Panc1 (cell line): Measurements from ENCODE around the gene KCNMA1.

Source experiments
- SIN3A ChIP-seq: IDR thresholded peaks from 2 replicates; pipeline ENCODE4 v1.6.1; 2012; ENCODE audit warnings: low read depth, mild to moderate bottlenecking, low read length, moderate library complexity, borderline replicate concordance; ENCODE audit not compliant: insufficient read depth
- TF ChIP-seq, protein P1 (sequence below): fragments of 450-650 bp; IDR thresholded peaks from 2 replicates; pipeline ENCODE4 v1.5.1; 2017; ENCODE audit warnings: mild to moderate bottlenecking
- TF ChIP-seq, protein P2 (sequence below), 2 experiments: IDR thresholded peaks; 2 replicates each; pipeline ENCODE4 v1.6.1; 2011 to 2012; ENCODE audit warnings: low read depth in 2 of 2, control low read depth in 1 of 2, low read length in 1 of 2, mild to moderate bottlenecking in 1 of 2, moderate library complexity in 1 of 2; ENCODE audit not compliant: insufficient read depth in 1 of 2

DNA sequence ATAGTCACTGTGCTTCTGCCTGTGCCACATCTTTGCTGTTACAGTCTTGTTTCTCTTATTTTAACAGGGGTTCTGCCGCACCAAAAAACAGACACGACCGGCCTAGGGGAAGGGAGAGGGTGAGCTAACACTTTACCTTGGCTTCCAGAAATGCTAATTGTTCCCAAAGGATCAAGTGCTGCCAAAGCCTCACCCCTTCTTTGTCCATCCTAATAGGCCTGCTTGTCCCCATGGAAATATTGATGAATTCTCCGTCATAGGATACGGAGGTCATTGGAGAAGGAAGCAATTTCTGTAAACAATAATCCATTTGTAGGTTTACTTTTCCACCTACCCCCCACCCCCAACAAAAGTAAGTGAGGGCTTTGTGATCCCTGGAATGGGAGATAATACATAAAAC, 567.3 kb downstream of the KCNMA1 start:
- TF ChIP-seq SIN3A: no peak
- TF ChIP-seq, protein P1, sequence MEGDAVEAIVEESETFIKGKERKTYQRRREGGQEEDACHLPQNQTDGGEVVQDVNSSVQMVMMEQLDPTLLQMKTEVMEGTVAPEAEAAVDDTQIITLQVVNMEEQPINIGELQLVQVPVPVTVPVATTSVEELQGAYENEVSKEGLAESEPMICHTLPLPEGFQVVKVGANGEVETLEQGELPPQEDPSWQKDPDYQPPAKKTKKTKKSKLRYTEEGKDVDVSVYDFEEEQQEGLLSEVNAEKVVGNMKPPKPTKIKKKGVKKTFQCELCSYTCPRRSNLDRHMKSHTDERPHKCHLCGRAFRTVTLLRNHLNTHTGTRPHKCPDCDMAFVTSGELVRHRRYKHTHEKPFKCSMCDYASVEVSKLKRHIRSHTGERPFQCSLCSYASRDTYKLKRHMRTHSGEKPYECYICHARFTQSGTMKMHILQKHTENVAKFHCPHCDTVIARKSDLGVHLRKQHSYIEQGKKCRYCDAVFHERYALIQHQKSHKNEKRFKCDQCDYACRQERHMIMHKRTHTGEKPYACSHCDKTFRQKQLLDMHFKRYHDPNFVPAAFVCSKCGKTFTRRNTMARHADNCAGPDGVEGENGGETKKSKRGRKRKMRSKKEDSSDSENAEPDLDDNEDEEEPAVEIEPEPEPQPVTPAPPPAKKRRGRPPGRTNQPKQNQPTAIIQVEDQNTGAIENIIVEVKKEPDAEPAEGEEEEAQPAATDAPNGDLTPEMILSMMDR: no peak
- TF ChIP-seq, protein P2, sequence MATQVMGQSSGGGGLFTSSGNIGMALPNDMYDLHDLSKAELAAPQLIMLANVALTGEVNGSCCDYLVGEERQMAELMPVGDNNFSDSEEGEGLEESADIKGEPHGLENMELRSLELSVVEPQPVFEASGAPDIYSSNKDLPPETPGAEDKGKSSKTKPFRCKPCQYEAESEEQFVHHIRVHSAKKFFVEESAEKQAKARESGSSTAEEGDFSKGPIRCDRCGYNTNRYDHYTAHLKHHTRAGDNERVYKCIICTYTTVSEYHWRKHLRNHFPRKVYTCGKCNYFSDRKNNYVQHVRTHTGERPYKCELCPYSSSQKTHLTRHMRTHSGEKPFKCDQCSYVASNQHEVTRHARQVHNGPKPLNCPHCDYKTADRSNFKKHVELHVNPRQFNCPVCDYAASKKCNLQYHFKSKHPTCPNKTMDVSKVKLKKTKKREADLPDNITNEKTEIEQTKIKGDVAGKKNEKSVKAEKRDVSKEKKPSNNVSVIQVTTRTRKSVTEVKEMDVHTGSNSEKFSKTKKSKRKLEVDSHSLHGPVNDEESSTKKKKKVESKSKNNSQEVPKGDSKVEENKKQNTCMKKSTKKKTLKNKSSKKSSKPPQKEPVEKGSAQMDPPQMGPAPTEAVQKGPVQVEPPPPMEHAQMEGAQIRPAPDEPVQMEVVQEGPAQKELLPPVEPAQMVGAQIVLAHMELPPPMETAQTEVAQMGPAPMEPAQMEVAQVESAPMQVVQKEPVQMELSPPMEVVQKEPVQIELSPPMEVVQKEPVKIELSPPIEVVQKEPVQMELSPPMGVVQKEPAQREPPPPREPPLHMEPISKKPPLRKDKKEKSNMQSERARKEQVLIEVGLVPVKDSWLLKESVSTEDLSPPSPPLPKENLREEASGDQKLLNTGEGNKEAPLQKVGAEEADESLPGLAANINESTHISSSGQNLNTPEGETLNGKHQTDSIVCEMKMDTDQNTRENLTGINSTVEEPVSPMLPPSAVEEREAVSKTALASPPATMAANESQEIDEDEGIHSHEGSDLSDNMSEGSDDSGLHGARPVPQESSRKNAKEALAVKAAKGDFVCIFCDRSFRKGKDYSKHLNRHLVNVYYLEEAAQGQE (IDR thresholded peaks at IDR 0.05; ENCODE audit: insufficient read depth in 1 of 2, low read depth in 2 of 2, low read length in 1 of 2): no peak
